Urinary bladder (tissue), 4 donors: ENCODE results near the gene ATXN10. TPM values are rescaled to one million over a fixed set of nuclear protein-coding genes. Genes with fewer than 3 reads are reported as not detected.
"Not testable (repeated sequence)": the region's sequence is repeated elsewhere in the genome, so short reads cannot be mapped to it uniquely, and the experiment has no call there.

Experiments used
- DNase-seq: peaks from one replicate; pipeline ENCODE4 v3.0.0-alpha.2; 2015; ENCODE audit errors: extremely low spot score
- H3K27ac ChIP-seq: one replicate; pipeline ENCODE4 v1.5.1; 2013; ENCODE audit warnings: low read depth, mild to moderate bottlenecking, moderate library complexity
- H3K36me3 ChIP-seq: one replicate; pipeline ENCODE4 v1.6.1; 2013; ENCODE audit warnings: mild to moderate bottlenecking, moderate library complexity; ENCODE audit not compliant: insufficient read depth
- H3K4me1 ChIP-seq: one replicate; pipeline ENCODE4 v1.6.1; 2013; ENCODE audit warnings: mild to moderate bottlenecking, moderate library complexity; ENCODE audit not compliant: insufficient read depth
- H3K4me3 ChIP-seq: one replicate; pipeline ENCODE4 v1.5.1; 2013; ENCODE audit warnings: low read depth, low read length
- WGBS: extraction: QIAGEN DNeasy Blood & Tissue Kit; methylation state at CpG from one replicate; pipeline ENCODE4 v1.1.7; 2013; 5-methylcytosine and 5-hydroxymethylcytosine counted together
- polyA plus RNA-seq: library from polyadenylated mRNA; stranded (reverse); fragments of 200-250 nt; gene quantifications from one replicate; pipeline ENCODE4 v1.2.3, GENCODE V29; 2013
- total RNA-seq: library from RNA; depleted of rRNA; stranded (reverse); fragments of >200 nt; gene quantifications from one replicate; pipeline ENCODE4 v1.2.3, GENCODE V29; 2014
- donor health status: healthy with polysubstance abuse.
- donor health status: healthy.

ATXN10 gene, protein sequence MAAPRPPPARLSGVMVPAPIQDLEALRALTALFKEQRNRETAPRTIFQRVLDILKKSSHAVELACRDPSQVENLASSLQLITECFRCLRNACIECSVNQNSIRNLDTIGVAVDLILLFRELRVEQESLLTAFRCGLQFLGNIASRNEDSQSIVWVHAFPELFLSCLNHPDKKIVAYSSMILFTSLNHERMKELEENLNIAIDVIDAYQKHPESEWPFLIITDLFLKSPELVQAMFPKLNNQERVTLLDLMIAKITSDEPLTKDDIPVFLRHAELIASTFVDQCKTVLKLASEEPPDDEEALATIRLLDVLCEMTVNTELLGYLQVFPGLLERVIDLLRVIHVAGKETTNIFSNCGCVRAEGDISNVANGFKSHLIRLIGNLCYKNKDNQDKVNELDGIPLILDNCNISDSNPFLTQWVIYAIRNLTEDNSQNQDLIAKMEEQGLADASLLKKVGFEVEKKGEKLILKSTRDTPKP
- total RNA-seq (191 TPM), polyA plus RNA-seq (63.6 TPM)

DNA sequence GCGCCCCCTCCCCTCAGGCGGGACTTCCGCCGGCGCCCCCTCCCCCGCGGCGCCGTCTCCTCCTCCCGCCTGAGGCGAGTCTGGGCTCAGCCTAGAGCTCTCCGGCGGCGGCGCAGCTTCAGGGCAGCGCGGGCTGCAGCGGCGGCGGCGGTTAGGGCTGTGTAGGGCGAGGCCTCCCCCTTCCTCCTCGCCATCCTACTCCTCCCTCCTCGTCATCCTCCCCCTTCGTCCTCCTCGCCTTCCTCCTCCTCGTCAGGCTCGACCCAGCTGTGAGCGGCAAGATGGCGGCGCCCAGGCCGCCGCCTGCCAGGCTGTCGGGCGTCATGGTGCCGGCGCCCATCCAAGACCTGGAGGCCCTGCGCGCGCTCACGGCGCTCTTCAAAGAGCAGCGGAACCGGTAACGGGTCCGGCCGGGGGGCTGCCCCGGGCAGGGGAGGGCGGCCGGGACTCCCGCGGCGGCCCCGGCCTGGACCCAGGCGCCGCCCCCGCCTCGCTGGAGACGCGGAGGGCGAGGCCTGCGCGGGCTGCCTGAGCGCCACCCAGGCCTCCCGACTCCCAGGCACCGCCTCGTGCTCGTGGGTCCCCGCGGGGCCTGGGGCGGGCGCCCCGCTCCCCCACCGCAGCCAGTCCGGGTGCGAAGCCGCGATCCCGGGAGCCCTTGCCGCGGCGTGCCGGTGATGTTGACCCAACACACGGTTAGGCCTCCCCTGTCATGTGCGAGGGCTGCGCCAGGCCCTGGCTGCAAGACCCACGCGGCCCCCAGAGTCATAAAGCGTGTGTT, at the start of gene ATXN10:
ATXN10 (plus strand) TSS at position 52 of the 781 bp plus-strand sequence; CDS start at position 282, 230 bp downstream.
- Histone ChIP-seq H3K4me1 (peaks cover 4% of the 10 kb centered on the region), H3K27ac (peak within 1 kb of the TSS; percentile 80), H3K4me3 (peak within 1 kb of the TSS; percentile 84), H3K36me3 (no peaks in the 10 kb centered on the region)
- WGBS = 1% methylated on average over 89 of the region's 89 CpGs
- DNase-seq = no peak

DNA sequence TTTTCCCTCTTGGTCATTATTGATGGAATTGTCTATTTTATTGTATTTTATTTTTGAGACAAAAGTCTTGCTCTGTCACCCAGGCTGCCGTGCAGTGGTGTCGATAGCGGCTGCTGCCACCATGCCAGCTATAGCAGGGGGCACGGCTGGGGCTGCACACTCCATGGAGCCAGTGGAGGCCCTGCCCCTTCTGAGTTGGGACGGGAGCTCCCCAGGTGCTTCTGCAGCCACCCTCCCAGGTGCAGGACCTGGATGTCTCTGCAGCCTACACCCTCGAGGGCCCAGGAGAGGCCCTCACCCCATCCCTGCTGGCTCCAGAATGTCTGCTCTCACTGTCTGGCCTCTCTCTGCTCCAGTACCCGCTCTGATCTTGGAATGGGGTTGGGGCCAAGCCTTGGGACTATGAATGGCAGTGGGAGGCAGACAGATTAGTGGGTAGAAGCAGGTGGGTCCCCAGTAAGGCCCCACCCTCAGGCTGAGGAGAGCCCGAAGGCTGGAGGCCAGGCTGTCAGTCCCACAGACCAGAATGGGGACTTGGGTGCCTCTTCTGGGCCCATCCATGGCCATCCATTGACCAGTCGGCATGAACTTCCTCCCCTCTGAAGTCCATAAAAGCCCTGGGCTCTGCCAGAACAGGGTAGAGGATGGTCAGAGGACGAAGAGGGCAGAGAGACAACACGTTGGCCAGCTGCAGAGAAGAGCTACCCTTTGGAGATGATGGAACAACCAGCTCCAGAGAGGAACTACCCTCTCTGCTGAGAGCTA, 49.6 kb upstream of the ATXN10 start:
- Histone ChIP-seq H3K27ac (no peak overlapping the region), H3K4me1 (no peaks in the 10 kb centered on the region), H3K36me3 (no peaks in the 10 kb centered on the region), H3K4me3 (no peak overlapping the region)
- no peak for DNase-seq
- 81% methylated on average over 11 of the region's 11 CpGs for WGBS

DNA sequence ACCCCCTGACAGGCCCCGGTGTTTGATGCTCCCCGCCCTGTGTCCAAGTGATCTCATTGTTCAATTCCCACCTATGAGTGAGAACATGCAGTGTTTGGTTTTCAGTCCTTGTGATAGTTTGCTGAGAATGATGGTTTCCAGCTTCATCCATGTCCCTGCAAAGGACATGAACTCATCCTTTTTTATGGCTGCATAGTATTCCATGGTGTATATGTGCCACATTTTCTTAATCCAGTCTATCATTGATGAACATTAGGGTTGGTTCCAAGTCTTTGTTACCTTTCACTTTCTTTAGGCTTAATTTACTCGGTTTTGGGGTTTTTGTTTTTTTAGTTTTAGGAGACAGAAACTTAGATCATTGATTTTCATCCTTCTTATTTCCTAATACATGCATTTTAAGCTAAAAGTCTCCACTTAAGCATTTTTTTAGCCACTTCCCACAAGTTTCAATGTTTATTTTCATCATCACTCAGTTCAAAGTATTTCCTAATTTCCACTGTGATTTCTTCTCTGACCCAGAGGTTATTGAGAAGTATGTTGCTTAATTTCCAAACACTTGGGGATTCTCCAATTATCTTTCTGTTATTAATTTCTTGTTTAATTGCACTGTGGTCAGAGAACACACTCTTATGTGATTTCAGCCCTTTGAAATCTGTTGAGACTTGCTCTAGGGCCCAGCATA, 48.0 kb upstream of the ATXN10 start:
- H3K4me1 ChIP-seq, DNase-seq, H3K36me3 ChIP-seq, H3K4me3 ChIP-seq, H3K27ac ChIP-seq: not testable (repeated sequence)
- 77% methylated on average over 3 of the region's 3 CpGs for WGBS

GRCh38 chr22:45626198-45626651, 45.4 kb upstream of the ATXN10 start:
- peak; percentile 80 for DNase-seq
- WGBS = 76% methylated on average over 22 of the region's 22 CpGs
- H3K4me3 ChIP-seq = no peak overlapping the region
- H3K36me3 ChIP-seq = no peaks in the 10 kb centered on the region
- H3K27ac ChIP-seq = peak overlapping the region; percentile 43
- H3K4me1 ChIP-seq = no peaks in the 10 kb centered on the region

GRCh38 chr22:45627489-45628233, 44.0 kb upstream of the ATXN10 start:
- DNase-seq = no peak
- 80% methylated on average over 22 of the region's 22 CpGs for WGBS
- Histone ChIP-seq H3K36me3 (no peaks in the 10 kb centered on the region), H3K27ac (no peak overlapping the region), H3K4me3 (no peak overlapping the region), H3K4me1 (no peaks in the 10 kb centered on the region)

DNA sequence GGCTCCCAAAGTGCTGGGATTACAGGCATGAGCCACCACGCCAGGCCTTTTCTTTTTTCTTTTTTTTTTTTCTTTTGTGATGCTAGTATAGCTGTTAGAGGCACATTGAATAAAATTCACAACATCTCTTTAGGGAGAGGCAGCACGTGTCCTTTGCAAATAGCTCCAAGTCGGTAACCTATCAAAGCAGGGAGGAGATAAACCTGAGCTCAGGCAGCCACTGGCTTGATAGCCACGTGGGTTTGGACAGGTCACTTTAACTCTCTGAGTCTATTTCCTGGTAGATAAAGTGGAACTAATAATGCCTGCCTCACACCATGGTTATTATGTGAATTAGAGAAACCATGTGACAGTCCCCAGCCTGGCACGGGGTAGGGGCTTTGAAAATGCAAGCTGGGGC, 43.1 kb upstream of the ATXN10 start:
- no peaks in the 10 kb centered on the region for H3K4me1 ChIP-seq
- DNase-seq = no peak
- H3K27ac ChIP-seq = no peak overlapping the region
- WGBS = 60% methylated on average over 5 of the region's 5 CpGs
- H3K4me3 ChIP-seq = no peak overlapping the region
- no peaks in the 10 kb centered on the region for H3K36me3 ChIP-seq

DNA sequence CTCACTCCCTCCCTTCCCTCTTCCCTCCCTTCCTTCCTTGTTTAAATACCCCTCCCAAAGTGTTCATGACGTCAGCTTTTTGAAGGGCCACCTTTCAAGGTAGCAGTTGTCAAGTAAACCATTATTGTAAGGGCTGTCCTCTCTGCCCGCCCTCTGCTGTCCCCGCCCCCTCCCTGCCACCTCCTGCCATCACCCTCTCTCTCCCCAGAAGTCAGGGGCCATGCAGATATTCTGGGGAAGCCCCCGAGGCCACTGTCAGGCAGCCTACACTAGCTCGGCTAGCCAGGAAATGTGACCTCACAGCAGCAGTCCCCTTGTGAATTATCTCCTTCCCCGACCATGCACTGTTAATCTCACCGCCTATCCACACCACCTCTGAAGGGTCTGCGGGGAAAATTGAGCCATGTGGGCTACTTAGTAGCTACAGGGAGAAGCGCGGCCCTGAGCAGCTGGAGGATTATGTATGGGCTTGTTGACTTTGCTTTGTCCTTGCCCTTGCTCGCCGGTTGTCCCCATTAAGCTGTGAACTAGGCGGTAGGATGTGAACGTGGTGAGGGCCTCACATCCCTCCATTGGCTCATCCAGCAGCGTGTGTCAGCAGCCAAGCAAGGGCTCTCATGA, 42.1 kb upstream of the ATXN10 start:
- Histone ChIP-seq H3K4me1 (no peaks in the 10 kb centered on the region), H3K4me3 (no peak overlapping the region), H3K27ac (no peak overlapping the region), H3K36me3 (no peaks in the 10 kb centered on the region)
- WGBS = 51% methylated on average over 15 of the region's 15 CpGs
- DNase-seq = no peak

- no peaks in the 10 kb centered on the region for H3K36me3 ChIP-seq
- DNase-seq = no peak
- H3K27ac ChIP-seq = no peak overlapping the region
- 92% methylated on average over 15 of the region's 15 CpGs for WGBS
- no peak overlapping the region for H3K4me3 ChIP-seq
- no peaks in the 10 kb centered on the region for H3K4me1 ChIP-seq
These were observed 41.2 kb upstream of the ATXN10 start for GRCh38 chr22:45630436-45630835.

DNA sequence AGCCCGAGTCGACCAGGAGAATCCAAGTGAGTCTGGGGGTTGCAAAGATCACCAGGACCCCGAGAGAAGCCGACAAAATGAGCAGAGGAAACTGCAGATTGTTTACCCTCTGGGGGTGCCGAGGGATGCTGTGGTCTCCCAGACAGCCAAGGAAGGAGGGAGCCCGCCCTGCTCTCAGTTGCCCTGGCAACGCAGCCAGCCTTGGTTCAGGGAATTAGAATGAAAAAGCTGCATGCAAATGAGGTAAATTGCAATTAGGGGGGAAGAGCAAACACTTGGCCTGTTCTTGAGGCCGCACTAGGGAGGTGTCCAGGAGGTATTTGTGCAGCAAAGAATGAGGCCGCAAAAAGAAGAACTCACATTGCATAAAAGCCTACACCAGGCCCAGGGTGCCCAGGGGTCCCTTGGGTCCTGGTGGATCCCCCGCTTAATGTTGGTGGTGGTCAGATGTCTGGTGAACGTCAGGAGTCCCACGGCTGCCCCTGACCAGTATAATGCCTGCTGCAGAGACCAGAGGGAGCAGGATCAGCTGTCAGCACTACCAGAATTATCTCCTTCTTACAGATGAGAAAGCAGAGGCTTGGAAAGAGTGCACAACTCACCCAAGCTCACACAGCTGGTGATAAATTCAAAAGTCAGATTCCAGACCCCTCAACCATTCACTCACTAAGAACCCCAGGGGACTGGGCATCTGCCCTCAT, 40.3 kb upstream of the ATXN10 start:
- DNase-seq = no peak
- Histone ChIP-seq H3K36me3 (no peaks in the 10 kb centered on the region), H3K27ac (no peak overlapping the region), H3K4me1 (no peaks in the 10 kb centered on the region), H3K4me3 (no peak overlapping the region)
- 48% methylated on average over 12 of the region's 12 CpGs for WGBS

- no peaks in the 10 kb centered on the region for H3K36me3 ChIP-seq
- DNase-seq = no peak
- 86% methylated on average over 7 of the region's 7 CpGs for WGBS
These were observed 39.8 kb upstream of the ATXN10 start for GRCh38 chr22:45631841-45632238.

GRCh38 chr22:45632791-45633515, 38.7 kb upstream of the ATXN10 start:
- Histone ChIP-seq H3K4me3 (no peak overlapping the region), H3K27ac (no peak overlapping the region), H3K4me1 (no peaks in the 10 kb centered on the region), H3K36me3 (no peaks in the 10 kb centered on the region)
- no peak for DNase-seq
- WGBS = 14% methylated on average over 15 of the region's 15 CpGs

More at GRCh38 chr22:45631841-45632238, 39.8 kb upstream of the ATXN10 start:
- H3K4me3 ChIP-seq = no peak overlapping the region
- H3K4me1 ChIP-seq = no peaks in the 10 kb centered on the region
- no peak overlapping the region for H3K27ac ChIP-seq
